ENCODE measurements around the gene CARD19.

- TF ChIP-seq CTCF (conservative IDR thresholded peaks at IDR 0.05): no peak
- TF ChIP-seq EZH2 (IDR thresholded peaks at IDR 0.05; ENCODE audit: low read depth): no peak
Observed at GRCh38 chr9:93092251-93092991, 3.6 kb upstream of the CARD19 start.
